Stomach (tissue), 9 donors: ENCODE measurements around the gene DPM3. TPM values are rescaled to one million over a fixed set of nuclear protein-coding genes. Genes with fewer than 3 reads are reported as not detected.
A peak's percentile ranks its signal among the peaks of the same experiment; 100 is the strongest.

Experiments
- DNase-seq, 2 donors: peaks; one replicate each; pipeline versions ENCODE4 v3.0.0 to v3.0.0-alpha.2; 2013 to 2019
- H3K27ac ChIP-seq, 5 donors: fragments of 200-600 bp in 4 of 5; sonication (generic) in 4 of 5; one replicate each; pipeline ENCODE4 v1.5.1; 2013 to 2019; ENCODE audit warnings: mild to moderate bottlenecking in 1 of 5, moderate library complexity in 1 of 5
- H3K27me3 ChIP-seq, 3 donors: fragments of 200-600 bp; sonication (generic); one replicate each; pipeline ENCODE4 v1.5.1; 2017 to 2019; ENCODE audit warnings: mixed run types in 1 of 3
- H3K36me3 ChIP-seq, 4 donors: fragments of 200-600 bp; sonication (generic); 1 replicate in 3 of 4; 2 replicates in 1 of 4; pipeline ENCODE4 v1.5.1; 2016 to 2019
- H3K4me1 ChIP-seq, 4 donors: fragments of 200-600 bp; sonication (generic); one replicate each; pipeline ENCODE4 v1.5.1; 2016 to 2019
- H3K4me3 ChIP-seq, 4 donors: fragments of 200-600 bp; sonication (generic) in 3 of 4; one replicate each; pipeline ENCODE4 v1.5.1; 2016 to 2019; ENCODE audit warnings: mild to moderate bottlenecking in 1 of 4
- H3K9me3 ChIP-seq, 4 donors: fragments of 200-600 bp; sonication (generic); one replicate each; pipeline ENCODE4 v1.5.1; 2016 to 2019
- CTCF ChIP-seq, 7 experiments: fragments of 450-650 bp in 4 of 7; fragments of 200-600 bp in 3 of 7; sonication (generic) in 3 of 7; IDR thresholded peaks; one replicate each; pipeline ENCODE4 v1.5.1; 2016 to 2019; ENCODE audit warnings: antibody characterized with exemption in 7 of 7, control low read depth in 2 of 7, mild to moderate bottlenecking in 1 of 7
- EP300 ChIP-seq: sonication (generic); formaldehyde crosslinking; IDR thresholded peaks from one replicate; pipeline ENCODE4 v1.6.1; 2017; ENCODE audit warnings: antibody characterized with exemption
- POLR2A ChIP-seq, 4 donors: fragments of 450-650 bp; IDR thresholded peaks; one replicate each; pipeline ENCODE4 v1.6.1; 2016; ENCODE audit warnings: antibody characterized with exemption in 4 of 4, control low read depth in 2 of 4, mild to moderate bottlenecking in 1 of 4, moderate library complexity in 1 of 4
- POLR2AphosphoS5 ChIP-seq, 3 donors: sonication (generic); formaldehyde crosslinking; IDR thresholded peaks; one replicate each; pipeline ENCODE4 v1.6.1; 2016; ENCODE audit warnings: antibody characterized with exemption in 3 of 3
- WGBS, 5 donors: extraction: QIAGEN DNeasy Blood & Tissue Kit in 3 of 5; methylation state at CpG; one replicate each; pipeline versions ENCODE4 v1.1.5 to v1.1.7; 2013 to 2018; 5-methylcytosine and 5-hydroxymethylcytosine counted together
- intact Hi-C: fragments of 100-400 bp; cut with DNase I; formaldehyde crosslinking; loops from one replicate; pipeline ENCODE4 v1.15.1; 2023; ENCODE audit warnings: low total_unique reads
- polyA plus RNA-seq, 3 donors: library from polyadenylated mRNA; stranded (reverse); fragments of 200-250 nt; gene quantifications; one replicate each; pipeline ENCODE4 v1.2.3, GENCODE V29; 2013
- total RNA-seq, 5 donors: library from RNA; depleted of rRNA; stranded (reverse); fragments of >200 nt; gene quantifications; one replicate each; pipeline versions ENCODE4 v1.1.0 to v1.2.3, GENCODE V29; 2014 to 2016
- donor health status: healthy with polysubstance abuse.
- donor health status: Bipolar disorder and iron deficiency.
- donor health status: healthy.

DPM3 gene
- total and polyA plus RNA-seq, 8 donors = 13.3 to 301 (median 51.3) TPM; not detected in 1

- intact Hi-C loops = loop anchor here (10.0 kb wide), 1 partner anchor 50 kb away; no protein-coding TSS in a partner anchor
- Histone ChIP-seq H3K4me1 (peaks cover 48 to 84% (median 73%) of the 10 kb centered on the region in 4 donors), H3K4me3 (peak overlapping the region; percentile 84 to 94 (median 90)), H3K36me3 (peaks cover 2 to 18% (median 15%) of the 10 kb centered on the region in 4 donors), H3K27me3 (peaks cover 0 to 19% (median 6%) of the 10 kb centered on the region in 3 donors), H3K27ac (peak overlapping the region in 4 of 5 donors; percentile 92 to 96 (median 93)), H3K9me3 (no peaks in the 10 kb centered on the region)
- TF ChIP-seq EP300 (no peak), CTCF (IDR thresholded peaks at IDR 0.05) (no peak), POLR2A (IDR thresholded peaks at IDR 0.05) (no peak), POLR2AphosphoS5 (IDR thresholded peaks at IDR 0.05) (no peak)
- peak; percentile 24 to 80 for DNase-seq
- whole genome bisulfite sequencing, 5 donors = 16 to 25% (median 20%) methylated on average over 27 to 35 of the region's 35 CpGs
These were observed 34.3 kb upstream of the DPM3 start for GRCh38 chr1:155174324-155175280.

GRCh38 chr1:155173478-155174323, 33.4 kb upstream of the DPM3 start, which contains the start of gene TRIM46:
TSS of gene TRIM46 (plus strand) at chr1:155173849. CDS start at chr1:155173967, 118 bp downstream.
- Histone ChIP-seq H3K36me3 (peaks cover 6 to 24% (median 23%) of the 10 kb centered on the region in 4 donors), H3K27me3 (peaks cover 0 to 19% (median 6%) of the 10 kb centered on the region in 3 donors), H3K27ac (peak within 1 kb of the TSS; percentile 80 to 96 (median 93)), H3K9me3 (no peaks in the 10 kb centered on the region), H3K4me3 (peak within 1 kb of the TSS; percentile 84 to 94 (median 90)), H3K4me1 (peaks cover 48 to 75% (median 65%) of the 10 kb centered on the region in 4 donors)
- peak; percentile 25 to 72 for DNase-seq
- intact Hi-C loops = loop anchor here (10.0 kb wide), 1 partner anchor 51 kb away; no protein-coding TSS in a partner anchor
- WGBS, 5 donors = 2 to 7% (median 4%) methylated on average over 37 to 38 of the region's 38 CpGs
- peak in 1 of 7 experiments; percentile 42 for TF ChIP-seq CTCF (IDR thresholded peaks at IDR 0.05)
- TF ChIP-seq POLR2A (IDR thresholded peaks at IDR 0.05) = no peak
- no peak for TF ChIP-seq EP300

GRCh38 chr1:155172732-155173477, 32.6 kb upstream of the DPM3 start, which contains the start of gene KRTCAP2:
TSS of gene KRTCAP2 (minus strand) at chr1:155173304. CDS start at chr1:155173224, 80 bp downstream.
- H3K27ac ChIP-seq = peak within 1 kb of the TSS; percentile 80 to 96 (median 93)
- H3K27me3 ChIP-seq = peaks cover 0 to 19% (median 6%) of the 10 kb centered on the region in 3 donors
- DNase-seq = peak; percentile 96 to 98
- peaks cover 6 to 26% (median 25%) of the 10 kb centered on the region in 4 donors for H3K36me3 ChIP-seq
- no peaks in the 10 kb centered on the region for H3K9me3 ChIP-seq
- TF ChIP-seq EP300 = no peak
- TF ChIP-seq CTCF (IDR thresholded peaks at IDR 0.05) = peak in 6 of 7 experiments; percentile 65 to 99 (median 87)
- TF ChIP-seq POLR2AphosphoS5 (IDR thresholded peaks at IDR 0.05) = peak; percentile 90 to 97 (median 90)
- no peak for TF ChIP-seq POLR2A (IDR thresholded peaks at IDR 0.05)
- H3K4me1 ChIP-seq = peaks cover 42 to 70% (median 62%) of the 10 kb centered on the region in 4 donors
- intact Hi-C loops = loop anchor here (10.0 kb wide), 1 partner anchor 52 kb away; no protein-coding TSS in a partner anchor
- 0 to 1% (median 0%) methylated on average over 32 to 57 of the region's 57 CpGs for WGBS, 5 donors
- H3K4me3 ChIP-seq = peak within 1 kb of the TSS; percentile 84 to 94 (median 90)
